ENCODE measurements around the gene CDK10. TPM values are rescaled to one million over a fixed set of nuclear protein-coding genes. Genes with fewer than 3 reads are reported as not detected.

CDK10 gene
- total and polyA plus RNA-seq, 9 of the 15 experiments (the other 6 are each of a cell fraction or from before 2014, with no cell fraction given): 2.0 to 85.1 (median 40.1) TPM

DNA sequence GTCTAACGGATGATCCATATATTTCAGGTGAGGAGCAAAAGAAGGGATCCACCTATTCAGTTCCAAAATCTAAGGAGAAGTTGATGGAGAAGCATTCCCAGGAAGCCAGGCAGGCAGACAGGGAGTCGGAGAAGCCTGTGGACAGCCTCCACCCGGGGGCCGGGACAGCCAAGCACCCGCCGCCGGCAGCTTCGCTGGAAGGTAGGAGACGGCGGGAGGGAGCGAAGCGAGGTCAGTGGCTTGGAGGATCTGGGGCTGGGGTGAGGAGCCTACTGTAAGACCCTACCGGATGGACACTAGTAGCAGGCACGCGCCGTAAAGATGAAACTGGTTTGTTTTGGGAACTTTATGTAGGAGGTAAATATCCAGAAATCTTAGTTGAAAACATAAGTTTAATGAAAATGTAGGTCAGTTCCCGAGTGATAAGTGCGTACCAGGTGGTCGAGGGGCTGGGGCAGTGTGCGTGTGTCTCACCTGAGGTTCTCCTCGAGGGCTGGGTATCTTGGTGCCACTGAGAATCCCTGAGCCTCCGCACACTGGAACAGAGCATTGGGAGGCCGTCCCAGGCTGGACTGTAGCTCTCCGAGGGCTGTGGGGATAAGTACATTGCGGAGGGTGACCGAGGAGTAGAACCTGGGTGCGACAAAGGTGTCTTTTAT, 28.1 kb upstream of the CDK10 start (continued):
- TF ChIP-seq, protein P1, sequence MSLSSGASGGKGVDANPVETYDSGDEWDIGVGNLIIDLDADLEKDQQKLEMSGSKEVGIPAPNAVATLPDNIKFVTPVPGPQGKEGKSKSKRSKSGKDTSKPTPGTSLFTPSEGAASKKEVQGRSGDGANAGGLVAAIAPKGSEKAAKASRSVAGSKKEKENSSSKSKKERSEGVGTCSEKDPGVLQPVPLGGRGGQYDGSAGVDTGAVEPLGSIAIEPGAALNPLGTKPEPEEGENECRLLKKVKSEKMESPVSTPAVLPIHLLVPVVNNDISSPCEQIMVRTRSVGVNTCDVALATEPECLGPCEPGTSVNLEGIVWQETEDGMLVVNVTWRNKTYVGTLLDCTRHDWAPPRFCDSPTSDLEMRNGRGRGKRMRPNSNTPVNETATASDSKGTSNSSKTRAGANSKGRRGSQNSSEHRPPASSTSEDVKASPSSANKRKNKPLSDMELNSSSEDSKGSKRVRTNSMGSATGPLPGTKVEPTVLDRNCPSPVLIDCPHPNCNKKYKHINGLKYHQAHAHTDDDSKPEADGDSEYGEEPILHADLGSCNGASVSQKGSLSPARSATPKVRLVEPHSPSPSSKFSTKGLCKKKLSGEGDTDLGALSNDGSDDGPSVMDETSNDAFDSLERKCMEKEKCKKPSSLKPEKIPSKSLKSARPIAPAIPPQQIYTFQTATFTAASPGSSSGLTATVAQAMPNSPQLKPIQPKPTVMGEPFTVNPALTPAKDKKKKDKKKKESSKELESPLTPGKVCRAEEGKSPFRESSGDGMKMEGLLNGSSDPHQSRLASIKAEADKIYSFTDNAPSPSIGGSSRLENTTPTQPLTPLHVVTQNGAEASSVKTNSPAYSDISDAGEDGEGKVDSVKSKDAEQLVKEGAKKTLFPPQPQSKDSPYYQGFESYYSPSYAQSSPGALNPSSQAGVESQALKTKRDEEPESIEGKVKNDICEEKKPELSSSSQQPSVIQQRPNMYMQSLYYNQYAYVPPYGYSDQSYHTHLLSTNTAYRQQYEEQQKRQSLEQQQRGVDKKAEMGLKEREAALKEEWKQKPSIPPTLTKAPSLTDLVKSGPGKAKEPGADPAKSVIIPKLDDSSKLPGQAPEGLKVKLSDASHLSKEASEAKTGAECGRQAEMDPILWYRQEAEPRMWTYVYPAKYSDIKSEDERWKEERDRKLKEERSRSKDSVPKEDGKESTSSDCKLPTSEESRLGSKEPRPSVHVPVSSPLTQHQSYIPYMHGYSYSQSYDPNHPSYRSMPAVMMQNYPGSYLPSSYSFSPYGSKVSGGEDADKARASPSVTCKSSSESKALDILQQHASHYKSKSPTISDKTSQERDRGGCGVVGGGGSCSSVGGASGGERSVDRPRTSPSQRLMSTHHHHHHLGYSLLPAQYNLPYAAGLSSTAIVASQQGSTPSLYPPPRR (CRISPR knock-in tag; IDR thresholded peaks at IDR 0.05; ENCODE audit: borderline replicate concordance): no peak
- TF ChIP-seq GTF2F1 (IDR thresholded peaks at IDR 0.05; ENCODE audit: low read depth, low read length) (no peak), ZNF165 (CRISPR knock-in tag; IDR thresholded peaks at IDR 0.05; ENCODE audit: borderline replicate concordance) (0 out of 2 replicates have a peak, but pooled peaks have one; percentile 33), TCF3 (CRISPR knock-in tag; IDR thresholded peaks at IDR 0.05) (no peak), POLR2B (IDR thresholded peaks at IDR 0.05; ENCODE audit: low read depth, partially characterized antibody) (peak; percentile 20), MTA1 (IDR thresholded peaks at IDR 0.05; ENCODE audit: borderline replicate concordance) (0 out of 2 replicates have a peak, but pooled peaks have one; percentile 16), CBFB (CRISPR knock-in tag; IDR thresholded peaks at IDR 0.05) (0 out of 2 replicates have a peak, but pooled peaks have one; percentile 14), GABPB1 (CRISPR knock-in tag; IDR thresholded peaks at IDR 0.05) (no peak), SRF (CRISPR knock-in tag; IDR thresholded peaks at IDR 0.05) (0 out of 4 replicates have a peak, but pooled peaks of 1 of the 2 experiments have one; percentile 36), CBX1 (IDR thresholded peaks at IDR 0.05; ENCODE audit: low read depth) (no peak)
- TF ChIP-seq, protein P2, sequence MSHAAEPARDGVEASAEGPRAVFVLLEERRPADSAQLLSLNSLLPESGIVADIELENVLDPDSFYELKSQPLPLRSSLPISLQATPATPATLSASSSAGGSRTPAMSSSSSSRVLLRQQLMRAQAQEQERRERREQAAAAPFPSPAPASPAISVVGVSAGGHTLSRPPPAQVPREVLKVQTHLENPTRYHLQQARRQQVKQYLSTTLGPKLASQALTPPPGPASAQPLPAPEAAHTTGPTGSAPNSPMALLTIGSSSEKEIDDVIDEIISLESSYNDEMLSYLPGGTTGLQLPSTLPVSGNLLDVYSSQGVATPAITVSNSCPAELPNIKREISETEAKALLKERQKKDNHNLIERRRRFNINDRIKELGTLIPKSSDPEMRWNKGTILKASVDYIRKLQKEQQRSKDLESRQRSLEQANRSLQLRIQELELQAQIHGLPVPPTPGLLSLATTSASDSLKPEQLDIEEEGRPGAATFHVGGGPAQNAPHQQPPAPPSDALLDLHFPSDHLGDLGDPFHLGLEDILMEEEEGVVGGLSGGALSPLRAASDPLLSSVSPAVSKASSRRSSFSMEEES (CRISPR knock-in tag; IDR thresholded peaks at IDR 0.05): 0 out of 2 replicates have a peak, but pooled peaks have one; percentile 13
- TF ChIP-seq, protein P3, sequence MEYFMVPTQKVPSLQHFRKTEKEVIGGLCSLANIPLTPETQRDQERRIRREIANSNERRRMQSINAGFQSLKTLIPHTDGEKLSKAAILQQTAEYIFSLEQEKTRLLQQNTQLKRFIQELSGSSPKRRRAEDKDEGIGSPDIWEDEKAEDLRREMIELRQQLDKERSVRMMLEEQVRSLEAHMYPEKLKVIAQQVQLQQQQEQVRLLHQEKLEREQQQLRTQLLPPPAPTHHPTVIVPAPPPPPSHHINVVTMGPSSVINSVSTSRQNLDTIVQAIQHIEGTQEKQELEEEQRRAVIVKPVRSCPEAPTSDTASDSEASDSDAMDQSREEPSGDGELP (CRISPR knock-in tag; IDR thresholded peaks at IDR 0.05; ENCODE audit: borderline replicate concordance): 0 out of 2 replicates have a peak, but pooled peaks have one; percentile 8
- TF ChIP-seq, protein P4, sequence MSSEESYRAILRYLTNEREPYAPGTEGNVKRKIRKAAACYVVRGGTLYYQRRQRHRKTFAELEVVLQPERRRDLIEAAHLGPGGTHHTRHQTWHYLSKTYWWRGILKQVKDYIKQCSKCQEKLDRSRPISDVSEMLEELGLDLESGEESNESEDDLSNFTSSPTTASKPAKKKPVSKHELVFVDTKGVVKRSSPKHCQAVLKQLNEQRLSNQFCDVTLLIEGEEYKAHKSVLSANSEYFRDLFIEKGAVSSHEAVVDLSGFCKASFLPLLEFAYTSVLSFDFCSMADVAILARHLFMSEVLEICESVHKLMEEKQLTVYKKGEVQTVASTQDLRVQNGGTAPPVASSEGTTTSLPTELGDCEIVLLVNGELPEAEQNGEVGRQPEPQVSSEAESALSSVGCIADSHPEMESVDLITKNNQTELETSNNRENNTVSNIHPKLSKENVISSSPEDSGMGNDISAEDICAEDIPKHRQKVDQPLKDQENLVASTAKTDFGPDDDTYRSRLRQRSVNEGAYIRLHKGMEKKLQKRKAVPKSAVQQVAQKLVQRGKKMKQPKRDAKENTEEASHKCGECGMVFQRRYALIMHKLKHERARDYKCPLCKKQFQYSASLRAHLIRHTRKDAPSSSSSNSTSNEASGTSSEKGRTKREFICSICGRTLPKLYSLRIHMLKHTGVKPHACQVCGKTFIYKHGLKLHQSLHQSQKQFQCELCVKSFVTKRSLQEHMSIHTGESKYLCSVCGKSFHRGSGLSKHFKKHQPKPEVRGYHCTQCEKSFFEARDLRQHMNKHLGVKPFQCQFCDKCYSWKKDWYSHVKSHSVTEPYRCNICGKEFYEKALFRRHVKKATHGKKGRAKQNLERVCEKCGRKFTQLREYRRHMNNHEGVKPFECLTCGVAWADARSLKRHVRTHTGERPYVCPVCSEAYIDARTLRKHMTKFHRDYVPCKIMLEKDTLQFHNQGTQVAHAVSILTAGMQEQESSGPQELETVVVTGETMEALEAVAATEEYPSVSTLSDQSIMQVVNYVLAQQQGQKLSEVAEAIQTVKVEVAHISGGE (CRISPR knock-in tag; IDR thresholded peaks at IDR 0.05): peak in 1 of 3 experiments; percentile 53; a peak in 1 of 6 replicates
